Measurements from ENCODE around the gene CRTC2. TPM values are rescaled to one million over a fixed set of nuclear protein-coding genes. Genes with fewer than 3 reads are reported as not detected.

The CRTC2 gene
- total and polyA plus RNA-seq, 2 experiments from 2014 or later = 10.6 to 20.7 TPM

- peaks cover 75% of the 10 kb centered on the region for H3K36me3 Mint-ChIP-seq (ENCODE audit: low read depth)
- no peak overlapping the region for H3K4me3 ChIP-seq
- DNase-seq (ENCODE audit: low spot score) (no peak), ATAC-seq (no peak)
- no peak for TF ChIP-seq ZNF331 (CRISPR knock-in tag; IDR thresholded peaks at IDR 0.05; ENCODE audit: low read depth)
- no peak for TF ChIP-seq POLR2AphosphoS5 (IDR thresholded peaks at IDR 0.05; ENCODE audit: low read depth)
- no peak for TF ChIP-seq JUNB (IDR thresholded peaks at IDR 0.05; ENCODE audit: unreplicated experiment)
- TF ChIP-seq STAT1 (IDR thresholded peaks at IDR 0.05; ENCODE audit: unreplicated experiment) = no peak
- TF ChIP-seq, protein P1, sequence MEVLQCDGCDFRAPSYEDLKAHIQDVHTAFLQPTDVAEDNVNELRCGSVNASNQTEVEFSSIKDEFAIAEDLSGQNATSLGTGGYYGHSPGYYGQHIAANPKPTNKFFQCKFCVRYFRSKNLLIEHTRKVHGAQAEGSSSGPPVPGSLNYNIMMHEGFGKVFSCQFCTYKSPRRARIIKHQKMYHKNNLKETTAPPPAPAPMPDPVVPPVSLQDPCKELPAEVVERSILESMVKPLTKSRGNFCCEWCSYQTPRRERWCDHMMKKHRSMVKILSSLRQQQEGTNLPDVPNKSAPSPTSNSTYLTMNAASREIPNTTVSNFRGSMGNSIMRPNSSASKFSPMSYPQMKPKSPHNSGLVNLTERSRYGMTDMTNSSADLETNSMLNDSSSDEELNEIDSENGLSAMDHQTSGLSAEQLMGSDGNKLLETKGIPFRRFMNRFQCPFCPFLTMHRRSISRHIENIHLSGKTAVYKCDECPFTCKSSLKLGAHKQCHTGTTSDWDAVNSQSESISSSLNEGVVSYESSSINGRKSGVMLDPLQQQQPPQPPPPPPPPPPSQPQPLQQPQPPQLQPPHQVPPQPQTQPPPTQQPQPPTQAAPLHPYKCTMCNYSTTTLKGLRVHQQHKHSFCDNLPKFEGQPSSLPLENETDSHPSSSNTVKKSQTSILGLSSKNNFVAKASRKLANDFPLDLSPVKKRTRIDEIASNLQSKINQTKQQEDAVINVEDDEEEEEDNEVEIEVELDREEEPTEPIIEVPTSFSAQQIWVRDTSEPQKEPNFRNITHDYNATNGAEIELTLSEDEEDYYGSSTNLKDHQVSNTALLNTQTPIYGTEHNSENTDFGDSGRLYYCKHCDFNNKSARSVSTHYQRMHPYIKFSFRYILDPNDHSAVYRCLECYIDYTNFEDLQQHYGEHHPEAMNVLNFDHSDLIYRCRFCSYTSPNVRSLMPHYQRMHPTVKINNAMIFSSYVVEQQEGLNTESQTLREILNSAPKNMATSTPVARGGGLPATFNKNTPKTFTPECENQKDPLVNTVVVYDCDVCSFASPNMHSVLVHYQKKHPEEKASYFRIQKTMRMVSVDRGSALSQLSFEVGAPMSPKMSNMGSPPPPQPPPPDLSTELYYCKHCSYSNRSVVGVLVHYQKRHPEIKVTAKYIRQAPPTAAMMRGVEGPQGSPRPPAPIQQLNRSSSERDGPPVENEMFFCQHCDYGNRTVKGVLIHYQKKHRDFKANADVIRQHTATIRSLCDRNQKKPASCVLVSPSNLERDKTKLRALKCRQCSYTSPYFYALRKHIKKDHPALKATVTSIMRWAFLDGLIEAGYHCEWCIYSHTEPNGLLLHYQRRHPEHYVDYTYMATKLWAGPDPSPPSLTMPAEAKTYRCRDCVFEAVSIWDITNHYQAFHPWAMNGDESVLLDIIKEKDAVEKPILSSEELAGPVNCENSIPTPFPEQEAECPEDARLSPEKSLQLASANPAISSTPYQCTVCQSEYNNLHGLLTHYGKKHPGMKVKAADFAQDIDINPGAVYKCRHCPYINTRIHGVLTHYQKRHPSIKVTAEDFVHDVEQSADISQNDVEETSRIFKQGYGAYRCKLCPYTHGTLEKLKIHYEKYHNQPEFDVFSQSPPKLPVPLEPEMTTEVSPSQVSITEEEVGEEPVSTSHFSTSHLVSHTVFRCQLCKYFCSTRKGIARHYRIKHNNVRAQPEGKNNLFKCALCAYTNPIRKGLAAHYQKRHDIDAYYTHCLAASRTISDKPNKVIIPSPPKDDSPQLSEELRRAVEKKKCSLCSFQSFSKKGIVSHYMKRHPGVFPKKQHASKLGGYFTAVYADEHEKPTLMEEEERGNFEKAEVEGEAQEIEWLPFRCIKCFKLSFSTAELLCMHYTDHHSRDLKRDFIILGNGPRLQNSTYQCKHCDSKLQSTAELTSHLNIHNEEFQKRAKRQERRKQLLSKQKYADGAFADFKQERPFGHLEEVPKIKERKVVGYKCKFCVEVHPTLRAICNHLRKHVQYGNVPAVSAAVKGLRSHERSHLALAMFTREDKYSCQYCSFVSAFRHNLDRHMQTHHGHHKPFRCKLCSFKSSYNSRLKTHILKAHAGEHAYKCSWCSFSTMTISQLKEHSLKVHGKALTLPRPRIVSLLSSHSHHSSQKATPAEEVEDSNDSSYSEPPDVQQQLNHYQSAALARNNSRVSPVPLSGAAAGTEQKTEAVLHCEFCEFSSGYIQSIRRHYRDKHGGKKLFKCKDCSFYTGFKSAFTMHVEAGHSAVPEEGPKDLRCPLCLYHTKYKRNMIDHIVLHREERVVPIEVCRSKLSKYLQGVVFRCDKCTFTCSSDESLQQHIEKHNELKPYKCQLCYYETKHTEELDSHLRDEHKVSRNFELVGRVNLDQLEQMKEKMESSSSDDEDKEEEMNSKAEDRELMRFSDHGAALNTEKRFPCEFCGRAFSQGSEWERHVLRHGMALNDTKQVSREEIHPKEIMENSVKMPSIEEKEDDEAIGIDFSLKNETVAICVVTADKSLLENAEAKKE (CRISPR knock-in tag; IDR thresholded peaks at IDR 0.05) = no peak
- TF ChIP-seq CREB1 (CRISPR knock-in tag; IDR thresholded peaks at IDR 0.05; ENCODE audit: low read depth) = no peak
- TF ChIP-seq, protein P2, sequence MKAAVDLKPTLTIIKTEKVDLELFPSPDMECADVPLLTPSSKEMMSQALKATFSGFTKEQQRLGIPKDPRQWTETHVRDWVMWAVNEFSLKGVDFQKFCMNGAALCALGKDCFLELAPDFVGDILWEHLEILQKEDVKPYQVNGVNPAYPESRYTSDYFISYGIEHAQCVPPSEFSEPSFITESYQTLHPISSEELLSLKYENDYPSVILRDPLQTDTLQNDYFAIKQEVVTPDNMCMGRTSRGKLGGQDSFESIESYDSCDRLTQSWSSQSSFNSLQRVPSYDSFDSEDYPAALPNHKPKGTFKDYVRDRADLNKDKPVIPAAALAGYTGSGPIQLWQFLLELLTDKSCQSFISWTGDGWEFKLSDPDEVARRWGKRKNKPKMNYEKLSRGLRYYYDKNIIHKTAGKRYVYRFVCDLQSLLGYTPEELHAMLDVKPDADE (IDR thresholded peaks at IDR 0.05) = no peak
- TF ChIP-seq ZNF114 (CRISPR knock-in tag; IDR thresholded peaks at IDR 0.05) = no peak
- TF ChIP-seq NANOG (IDR thresholded peaks at IDR 0.05; ENCODE audit: borderline replicate concordance) = no peak
- no peak for TF ChIP-seq EZH2phosphoT487 (IDR thresholded peaks at IDR 0.05; ENCODE audit: unreplicated experiment)
- no peak for TF ChIP-seq EZH2 (IDR thresholded peaks at IDR 0.05; ENCODE audit: low read depth, unreplicated experiment)
- TF ChIP-seq, protein P3, sequence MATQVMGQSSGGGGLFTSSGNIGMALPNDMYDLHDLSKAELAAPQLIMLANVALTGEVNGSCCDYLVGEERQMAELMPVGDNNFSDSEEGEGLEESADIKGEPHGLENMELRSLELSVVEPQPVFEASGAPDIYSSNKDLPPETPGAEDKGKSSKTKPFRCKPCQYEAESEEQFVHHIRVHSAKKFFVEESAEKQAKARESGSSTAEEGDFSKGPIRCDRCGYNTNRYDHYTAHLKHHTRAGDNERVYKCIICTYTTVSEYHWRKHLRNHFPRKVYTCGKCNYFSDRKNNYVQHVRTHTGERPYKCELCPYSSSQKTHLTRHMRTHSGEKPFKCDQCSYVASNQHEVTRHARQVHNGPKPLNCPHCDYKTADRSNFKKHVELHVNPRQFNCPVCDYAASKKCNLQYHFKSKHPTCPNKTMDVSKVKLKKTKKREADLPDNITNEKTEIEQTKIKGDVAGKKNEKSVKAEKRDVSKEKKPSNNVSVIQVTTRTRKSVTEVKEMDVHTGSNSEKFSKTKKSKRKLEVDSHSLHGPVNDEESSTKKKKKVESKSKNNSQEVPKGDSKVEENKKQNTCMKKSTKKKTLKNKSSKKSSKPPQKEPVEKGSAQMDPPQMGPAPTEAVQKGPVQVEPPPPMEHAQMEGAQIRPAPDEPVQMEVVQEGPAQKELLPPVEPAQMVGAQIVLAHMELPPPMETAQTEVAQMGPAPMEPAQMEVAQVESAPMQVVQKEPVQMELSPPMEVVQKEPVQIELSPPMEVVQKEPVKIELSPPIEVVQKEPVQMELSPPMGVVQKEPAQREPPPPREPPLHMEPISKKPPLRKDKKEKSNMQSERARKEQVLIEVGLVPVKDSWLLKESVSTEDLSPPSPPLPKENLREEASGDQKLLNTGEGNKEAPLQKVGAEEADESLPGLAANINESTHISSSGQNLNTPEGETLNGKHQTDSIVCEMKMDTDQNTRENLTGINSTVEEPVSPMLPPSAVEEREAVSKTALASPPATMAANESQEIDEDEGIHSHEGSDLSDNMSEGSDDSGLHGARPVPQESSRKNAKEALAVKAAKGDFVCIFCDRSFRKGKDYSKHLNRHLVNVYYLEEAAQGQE (IDR thresholded peaks at IDR 0.05; ENCODE audit: unreplicated experiment) = no peak
- TF ChIP-seq CTCF (conservative IDR thresholded peaks at IDR 0.05; ENCODE audit: low read depth in 2 of 2) = no peak
- H3K9me3 Mint-ChIP-seq = no peaks in the 10 kb centered on the region
- no peaks in the 10 kb centered on the region for H3K27me3 ChIP-seq (ENCODE audit: insufficient read depth)
- peaks cover 15% of the 10 kb centered on the region for H3K27me3 Mint-ChIP-seq (ENCODE audit: insufficient read depth, low read depth, poor library complexity)
- H3K4me1 Mint-ChIP-seq = no peaks in the 10 kb centered on the region
- no peaks in the 10 kb centered on the region for H3K4me1 ChIP-seq (ENCODE audit: insufficient read depth)
- H2AFZ ChIP-seq = no peak overlapping the region
- H3K79me2 ChIP-seq (replicated peaks; ENCODE audit: insufficient read depth) = no peaks in the 10 kb centered on the region
- no peaks in the 10 kb centered on the region for H3K9me2 ChIP-seq (ENCODE audit: insufficient read depth)
- H4K20me1 ChIP-seq (replicated peaks; ENCODE audit: insufficient read depth) = no peaks in the 10 kb centered on the region
- no peak overlapping the region for H3K4me2 ChIP-seq
- H3K27ac ChIP-seq (ENCODE audit: low read depth) = no peak overlapping the region
- peaks cover 20% of the 10 kb centered on the region for H3K36me3 ChIP-seq (ENCODE audit: insufficient read depth)
- H3F3A ChIP-seq (replicated peaks; ENCODE audit: low read depth) = no peaks in the 10 kb centered on the region
- H3K27ac Mint-ChIP-seq = no peak overlapping the region
- no peak overlapping the region for H3K4me3 Mint-ChIP-seq
Measured at GRCh38 chr1:153938996-153939395, 19.4 kb downstream of the CRTC2 start.
